ENCODE results near the gene FZR1. TPM values are rescaled to one million over a fixed set of nuclear protein-coding genes. Genes with fewer than 3 reads are reported as not detected.

The FZR1 gene
- total and polyA plus RNA-seq, 2 of the 8 experiments (the other 6 are each of a cell fraction or from before 2014, with no cell fraction given) = 21.6 to 35.5 TPM

DNA sequence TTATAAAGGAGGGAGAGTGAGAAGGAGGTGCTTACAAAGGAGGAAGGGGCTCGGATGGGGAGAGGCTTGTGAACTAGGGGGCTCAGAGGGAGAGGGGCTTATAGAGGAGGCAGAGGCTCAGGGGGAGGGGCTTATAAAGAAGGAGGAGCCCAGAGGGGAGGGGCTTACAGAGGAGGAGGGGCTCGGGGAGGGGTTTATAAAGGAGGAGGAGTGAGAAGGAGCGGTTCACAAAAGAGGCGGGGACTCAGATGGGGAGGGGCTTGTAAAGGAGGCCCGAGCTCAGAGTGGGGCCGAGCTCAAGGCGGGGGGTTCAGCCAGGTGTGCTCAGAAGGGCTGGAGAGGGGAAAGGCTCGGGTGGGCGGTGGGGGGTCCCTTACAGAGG lies 26.3 kb upstream of the FZR1 start:
- FAIRE-seq (no peak), DNase-seq (ENCODE audit: low read depth in 1 of 2, low spot score in 2 of 2) (peak in 1 of 2 experiments; percentile 64)
- H3K4ac ChIP-seq (replicated peaks; ENCODE audit: insufficient read length, low read depth, low read length) = no peak overlapping the region
- ChIA-PET POLR2A (ENCODE audit: partially characterized antibody) (interaction anchor here (0.7 to 3.0 kb wide), 9 partner anchors 10 to 195 kb away, joined by 3 to 18 read pairs (median 4); partner anchors contain the start of gene DOHH), CTCF (ENCODE audit: partially characterized antibody) (interaction anchor here (0.6 to 8.4 kb wide), 11 partner anchors 8 to 442 kb away, joined by 3 to 97 read pairs (median 3); no protein-coding TSS in a partner anchor)
- H2AFZ ChIP-seq (ENCODE audit: low read length) = no peak overlapping the region
- H2BK15ac ChIP-seq (ENCODE audit: low read length) = no peak overlapping the region
- peak overlapping the region in 2 of 4 experiments; percentile 9 to 41; a peak in 2 of 8 replicates for H3K4me3 ChIP-seq (ENCODE audit: extremely low read depth in 1 of 4, insufficient read depth in 2 of 4, low read depth in 3 of 4, low read length in 4 of 4)
- H4K91ac ChIP-seq (replicated peaks; ENCODE audit: insufficient read length, low read length) = no peak overlapping the region
- H3K79me2 ChIP-seq (ENCODE audit: control insufficient read depth in 1 of 2, insufficient read depth in 2 of 2, low read length in 2 of 2) = no peaks in the 10 kb centered on the region
- H2BK20ac ChIP-seq (ENCODE audit: low read length) = no peak overlapping the region
- peaks cover 0 to 7% (median 5%) of the 10 kb centered on the region in 4 experiments; a peak in 6 of 7 replicates for H3K4me1 ChIP-seq (replicated peaks in 1 of 4; ENCODE audit: control insufficient read depth in 3 of 4, insufficient read depth in 4 of 4, low read length in 3 of 4)
- H3K4me2 ChIP-seq (ENCODE audit: insufficient read depth in 1 of 2, low read depth in 2 of 2, low read length in 2 of 2) = peak overlapping the region; percentile 24 to 46; a peak in 3 of 4 replicates
- H2AK5ac ChIP-seq (ENCODE audit: low read depth, low read length) = no peak overlapping the region
- no peaks in the 10 kb centered on the region for H3K36me3 ChIP-seq (ENCODE audit: control insufficient read depth in 2 of 4, insufficient read depth in 4 of 4, low read length in 3 of 4)
- H4K5ac ChIP-seq (ENCODE audit: insufficient read length, low read depth, low read length) = no peak overlapping the region
- TF ChIP-seq BRCA1 (IDR thresholded peaks at IDR 0.05; ENCODE audit: low read depth, low read length) (no peak), PHF8 (conservative IDR thresholded peaks at IDR 0.05; ENCODE audit: low read depth, low read length) (no peak), TAF7 (optimal IDR thresholded peaks at IDR 0.05; ENCODE audit: borderline replicate concordance, low read depth, low read length) (no peak)
- TF ChIP-seq, protein P1, sequence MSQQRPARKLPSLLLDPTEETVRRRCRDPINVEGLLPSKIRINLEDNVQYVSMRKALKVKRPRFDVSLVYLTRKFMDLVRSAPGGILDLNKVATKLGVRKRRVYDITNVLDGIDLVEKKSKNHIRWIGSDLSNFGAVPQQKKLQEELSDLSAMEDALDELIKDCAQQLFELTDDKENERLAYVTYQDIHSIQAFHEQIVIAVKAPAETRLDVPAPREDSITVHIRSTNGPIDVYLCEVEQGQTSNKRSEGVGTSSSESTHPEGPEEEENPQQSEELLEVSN (IDR thresholded peaks at IDR 0.05) = no peak
- H2BK120ac ChIP-seq (replicated peaks; ENCODE audit: low read depth, low read length) = no peak overlapping the region
- peaks cover 0 to 10% of the 10 kb centered on the region in 2 experiments for H4K20me1 ChIP-seq (replicated peaks in 1 of 2; ENCODE audit: control insufficient read depth in 1 of 2, insufficient read depth in 2 of 2, low read length in 2 of 2)
- no peak overlapping the region for H2BK12ac ChIP-seq (ENCODE audit: low read depth, low read length)
- H3K23me2 ChIP-seq (ENCODE audit: low read depth, low read length) = peaks cover 23% of the 10 kb centered on the region; the same call in 1 of the 2 replicates
- no peak overlapping the region for H3K18ac ChIP-seq (ENCODE audit: extremely low read depth, low read length)
- H3K27ac ChIP-seq (ENCODE audit: low read depth, low read length) = no peak overlapping the region
- H3K23ac ChIP-seq (ENCODE audit: insufficient read length) = no peak overlapping the region
- H3K9ac ChIP-seq (replicated peaks in 1 of 4; ENCODE audit: extremely low read depth in 1 of 4, low read depth in 3 of 4, low read length in 3 of 4) = no peak overlapping the region
- no peak overlapping the region for H4K8ac ChIP-seq (ENCODE audit: extremely low read depth, insufficient read depth, low read length)
- H3K14ac ChIP-seq (ENCODE audit: insufficient read length) = no peak overlapping the region
- H3K79me1 ChIP-seq (ENCODE audit: low read depth, low read length) = no peaks in the 10 kb centered on the region
- 100% methylated on average over 1 of the region's 9 CpGs; no CpG with 5 or more reads in 1 of the 2 experiments for WGBS, 2 experiments (ENCODE audit: extremely low coverage in 1 of 2, insufficient coverage in 1 of 2, insufficient read length in 1 of 2, insufficient replicate concordance in 2 of 2, low coverage in 1 of 2, low lambda C conversion rate in 2 of 2, missing lambda C conversion rate in 1 of 2)
- H2BK5ac ChIP-seq (ENCODE audit: low read depth, low read length) = no peak overlapping the region
- no peaks in the 10 kb centered on the region for H3K9me3 ChIP-seq (ENCODE audit: insufficient read depth in 2 of 2, low read depth in 1 of 2, low read length in 1 of 2)
- peaks cover 0 to 5% (median 2%) of the 10 kb centered on the region in 4 experiments; a peak in 1 of 7 replicates for H3K27me3 ChIP-seq (replicated peaks in 1 of 4; ENCODE audit: control insufficient read depth in 3 of 4, extremely low read depth in 1 of 4, insufficient read depth in 3 of 4, low read length in 3 of 4)
- no peak overlapping the region for H3K56ac ChIP-seq (replicated peaks; ENCODE audit: insufficient read length, low read depth, low read length)
